Activated CD8-positive, alpha-beta memory T cell treated with anti-CD3 and anti-CD28 coated beads for 36 hours (primary cell): ENCODE data around the gene HOXA13. TPM values are rescaled to one million over a fixed set of nuclear protein-coding genes. Genes with fewer than 3 reads are reported as not detected.

Source experiments
- CTCF ChIA-PET: fragments of 350-600 bp; sonication (Branson Sonifier 250); formaldehyde crosslinking; loops from one replicate; lab custom pipeline; 2021; ENCODE audit warnings: antibody characterized with exemption; lab: Charles Lee
- POLR2A ChIA-PET: fragments of 350-600 bp; sonication (Branson Sonifier 250); formaldehyde crosslinking; loops from one replicate; lab custom pipeline; 2021; ENCODE audit warnings: antibody characterized with exemption; lab: Charles Lee
- total RNA-seq, 2 experiments: library from RNA; stranded (reverse); gene quantifications; one replicate each; pipeline ENCODE4 v1.2.3, GENCODE V29; 2021

HOXA13 gene
- total RNA-seq = not detected

- ChIA-PET POLR2A (interaction anchor here (0.6 kb wide), 1 partner anchor 136 kb away, joined by 3 read pairs; no protein-coding TSS in a partner anchor), CTCF (interaction anchor here (0.6 to 3.6 kb wide), 5 partner anchors 10 to 217 kb away, joined by 4 to 12 read pairs (median 4); no protein-coding TSS in a partner anchor)
Observed at GRCh38 chr7:27199849-27200760, at the start of gene HOXA13. Gene HOXA13 (minus strand): TSS chr7:27200091. CDS start chr7:27200077, 14 bp downstream.

- CTCF ChIA-PET = no interaction called here
- POLR2A ChIA-PET = no interaction called here
Observed at GRCh38 chr7:27248911-27249723, 49.2 kb upstream of the HOXA13 start.

GRCh38 chr7:27248427-27248806, 48.5 kb upstream of the HOXA13 start:
- ChIA-PET POLR2A (no interaction called here), CTCF (no interaction called here)

GRCh38 chr7:27247452-27248426, 47.8 kb upstream of the HOXA13 start:
- CTCF ChIA-PET = no interaction called here

GRCh38 chr7:27247000-27247399, 47.1 kb upstream of the HOXA13 start:
- CTCF ChIA-PET = no interaction called here
- POLR2A ChIA-PET = no interaction called here

More at GRCh38 chr7:27247452-27248426, 47.8 kb upstream of the HOXA13 start:
- POLR2A ChIA-PET = no interaction called here

- ChIA-PET CTCF (no interaction called here), POLR2A (no interaction called here)
Observed at GRCh38 chr7:27245798-27246691, 46.2 kb upstream of the HOXA13 start.

- ChIA-PET CTCF (no interaction called here), POLR2A (no interaction called here)
Observed at GRCh38 chr7:27245124-27245797, 45.4 kb upstream of the HOXA13 start.

GRCh38 chr7:27244488-27245123, 44.7 kb upstream of the HOXA13 start:
- CTCF ChIA-PET = no interaction called here
- POLR2A ChIA-PET = no interaction called here

GRCh38 chr7:27243340-27244163, 43.7 kb upstream of the HOXA13 start:
- POLR2A ChIA-PET = no interaction called here
- CTCF ChIA-PET = no interaction called here

GRCh38 chr7:27242555-27243339, 42.9 kb upstream of the HOXA13 start, which contains the start of gene EVX1:
Gene EVX1 (plus strand): TSS chr7:27242802. CDS start chr7:27243031, 229 bp downstream.
- POLR2A ChIA-PET = no interaction called here
- CTCF ChIA-PET = interaction anchor here (1.1 kb wide), 1 partner anchor 32 kb away, joined by 3 read pairs; no protein-coding TSS in a partner anchor

GRCh38 chr7:27242154-27242553, 42.3 kb upstream of the HOXA13 start:
- CTCF ChIA-PET = interaction anchor here (1.1 kb wide), 1 partner anchor 31 kb away, joined by 3 read pairs; no protein-coding TSS in a partner anchor

GRCh38 chr7:27241189-27242056, 41.5 kb upstream of the HOXA13 start:
- ChIA-PET CTCF (interaction anchor here (1.1 kb wide), 1 partner anchor 30 kb away, joined by 3 read pairs; no protein-coding TSS in a partner anchor), POLR2A (no interaction called here)

More at GRCh38 chr7:27242154-27242553, 42.3 kb upstream of the HOXA13 start:
- POLR2A ChIA-PET = no interaction called here

GRCh38 chr7:27240015-27240731, 40.3 kb upstream of the HOXA13 start:
- ChIA-PET CTCF (no interaction called here), POLR2A (no interaction called here)
